Adipocyte (in vitro differentiated cells): Measurements from ENCODE around the gene DARS1.

Experiments used
- DNase-seq: peaks from one replicate; pipeline ENCODE4 v3.0.0-alpha.2; 2015; ENCODE audit warnings: low read depth
- H3K27me3 ChIP-seq: replicated peaks from 2 replicates; pipeline ENCODE4 v1.7.0; 2013; ENCODE audit warnings: mild to moderate bottlenecking, low read length, moderate library complexity; ENCODE audit not compliant: control insufficient read depth, insufficient read depth
- H3K36me3 ChIP-seq: 2 replicates; pipeline ENCODE4 v1.7.0; 2013; ENCODE audit warnings: low read length, mild to moderate bottlenecking, moderate library complexity; ENCODE audit not compliant: control insufficient read depth, insufficient read depth, severe bottlenecking
- H3K4me1 ChIP-seq: 2 replicates; pipeline ENCODE4 v1.7.0; 2013; ENCODE audit warnings: mild to moderate bottlenecking, low read length, moderate library complexity; ENCODE audit not compliant: control insufficient read depth, insufficient read depth
- H3K4me3 ChIP-seq: 2 replicates; pipeline ENCODE4 v1.7.0; 2013; ENCODE audit warnings: mild to moderate bottlenecking, low read length, moderate library complexity
- H3K9ac ChIP-seq: 2 replicates; pipeline ENCODE4 v1.7.0; 2013; ENCODE audit warnings: mild to moderate bottlenecking, low read length, moderate library complexity
- H3K9me3 ChIP-seq: 2 replicates; pipeline ENCODE4 v1.7.0; 2013; ENCODE audit warnings: mild to moderate bottlenecking, low read length, moderate library complexity; ENCODE audit not compliant: control insufficient read depth

The DARS1 gene

DNA sequence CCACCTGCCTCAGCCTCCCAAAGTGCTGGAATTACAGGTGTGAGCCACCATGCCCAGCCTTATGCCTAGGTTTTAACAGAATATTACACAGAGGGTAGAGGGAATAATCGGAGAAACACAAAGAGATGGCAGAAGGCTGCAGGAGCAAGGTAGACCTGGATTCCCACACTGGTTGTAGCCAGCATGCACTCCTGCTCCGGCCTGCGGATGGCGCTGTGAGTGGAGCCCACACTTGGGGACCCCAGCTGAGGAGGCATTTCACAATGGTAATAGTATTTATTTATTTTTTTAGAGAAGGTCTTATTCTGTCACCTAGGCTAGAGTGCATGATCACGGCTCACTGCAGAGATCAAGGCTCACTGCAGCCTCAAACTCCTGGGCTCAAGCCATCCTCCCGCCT is 38.8 kb upstream of the DARS1 start:
- Histone ChIP-seq H3K4me1 (peaks cover 3% of the 10 kb centered on the region), H3K27me3 (peaks cover 3% of the 10 kb centered on the region), H3K36me3 (no peaks in the 10 kb centered on the region), H3K9me3 (no peaks in the 10 kb centered on the region), H3K9ac (no peak overlapping the region), H3K4me3 (no peak overlapping the region)
- no peak for DNase-seq

GRCh38 chr2:136023416-136023815 is 38.0 kb upstream of the DARS1 start:
- Histone ChIP-seq H3K9ac (no peak overlapping the region), H3K4me3 (no peak overlapping the region), H3K27me3 (peaks cover 3% of the 10 kb centered on the region), H3K4me1 (peaks cover 3% of the 10 kb centered on the region), H3K36me3 (no peaks in the 10 kb centered on the region), H3K9me3 (no peaks in the 10 kb centered on the region)
- DNase-seq = no peak

- no peaks in the 10 kb centered on the region for H3K9me3 ChIP-seq
- no peak overlapping the region for H3K4me3 ChIP-seq
- peaks cover 3% of the 10 kb centered on the region for H3K27me3 ChIP-seq
- peaks cover 3% of the 10 kb centered on the region for H3K4me1 ChIP-seq
- no peak for DNase-seq
- no peak overlapping the region for H3K9ac ChIP-seq
- H3K36me3 ChIP-seq = no peaks in the 10 kb centered on the region
Observed at GRCh38 chr2:136022396-136023146, 37.1 kb upstream of the DARS1 start.

- Histone ChIP-seq H3K4me3 (no peak overlapping the region), H3K27me3 (peaks cover 3% of the 10 kb centered on the region), H3K9ac (no peak overlapping the region), H3K4me1 (peaks cover 3% of the 10 kb centered on the region), H3K36me3 (no peaks in the 10 kb centered on the region), H3K9me3 (no peaks in the 10 kb centered on the region)
- no peak for DNase-seq
Observed at GRCh38 chr2:136021976-136022375, 36.5 kb upstream of the DARS1 start.

GRCh38 chr2:136021406-136021805 is 36.0 kb upstream of the DARS1 start:
- H3K27me3 ChIP-seq = peaks cover 3% of the 10 kb centered on the region
- H3K4me3 ChIP-seq = no peak overlapping the region
- H3K9ac ChIP-seq = no peak overlapping the region
- no peaks in the 10 kb centered on the region for H3K9me3 ChIP-seq
- H3K4me1 ChIP-seq = peaks cover 3% of the 10 kb centered on the region
- no peaks in the 10 kb centered on the region for H3K36me3 ChIP-seq
- DNase-seq = no peak

- Histone ChIP-seq H3K9me3 (peaks cover 3% of the 10 kb centered on the region), H3K9ac (no peak overlapping the region), H3K4me3 (no peak overlapping the region), H3K4me1 (peaks cover 3% of the 10 kb centered on the region), H3K36me3 (no peaks in the 10 kb centered on the region), H3K27me3 (peaks cover 3% of the 10 kb centered on the region)
- no peak for DNase-seq
Observed at GRCh38 chr2:136020831-136021230, 35.4 kb upstream of the DARS1 start.

- Histone ChIP-seq H3K36me3 (no peaks in the 10 kb centered on the region), H3K4me1 (peaks cover 3% of the 10 kb centered on the region), H3K27me3 (peaks cover 3% of the 10 kb centered on the region), H3K9ac (no peak overlapping the region), H3K9me3 (peaks cover 9% of the 10 kb centered on the region), H3K4me3 (no peak overlapping the region)
- no peak for DNase-seq
Observed at GRCh38 chr2:136019825-136020224, 34.4 kb upstream of the DARS1 start.

DNA sequence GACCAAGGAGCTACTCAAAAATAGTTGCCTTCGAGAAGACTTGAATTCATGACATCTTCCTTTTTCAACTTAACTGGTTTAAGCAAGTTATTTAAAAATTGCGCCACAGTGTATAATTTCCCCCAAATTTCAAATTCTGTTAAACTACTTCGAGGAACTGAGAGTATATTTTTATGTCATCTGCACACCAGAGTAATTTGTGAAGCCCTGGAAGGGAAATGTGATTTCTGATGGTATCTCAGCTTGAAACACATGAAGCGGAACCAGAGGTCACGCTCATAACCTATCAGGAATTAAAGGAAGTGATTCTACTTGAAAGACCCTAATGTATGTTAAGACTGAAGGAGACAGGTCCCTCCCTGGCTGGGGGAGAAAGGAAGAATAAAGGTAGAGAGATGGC is 33.9 kb upstream of the DARS1 start:
- DNase-seq = no peak
- H3K9me3 ChIP-seq = peaks cover 9% of the 10 kb centered on the region
- no peaks in the 10 kb centered on the region for H3K36me3 ChIP-seq
- H3K27me3 ChIP-seq = peaks cover 3% of the 10 kb centered on the region
- peaks cover 3% of the 10 kb centered on the region for H3K4me1 ChIP-seq
- H3K9ac ChIP-seq = no peak overlapping the region
- no peak overlapping the region for H3K4me3 ChIP-seq

DNA sequence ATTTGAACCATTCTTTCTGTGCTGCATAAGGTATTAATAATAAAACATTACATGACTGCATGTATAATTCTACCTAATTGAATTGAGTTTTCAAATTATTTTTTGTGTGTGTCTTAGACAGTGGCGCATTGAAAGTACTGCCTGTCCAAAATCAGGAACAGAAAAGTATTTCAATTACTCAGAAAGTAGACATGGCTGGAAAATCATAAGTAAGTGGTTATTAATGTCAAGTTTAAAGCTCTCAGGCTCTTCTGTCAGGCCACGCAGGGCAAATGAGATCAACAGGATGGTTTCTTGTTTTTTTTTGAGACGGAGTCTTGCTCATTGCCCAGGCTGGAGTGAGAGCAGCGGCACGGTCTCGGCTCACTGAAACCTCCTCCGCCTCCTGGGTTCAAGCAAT is 32.4 kb upstream of the DARS1 start:
- Histone ChIP-seq H3K27me3 (peaks cover 8% of the 10 kb centered on the region), H3K9me3 (peaks cover 9% of the 10 kb centered on the region), H3K9ac (no peak overlapping the region), H3K4me3 (no peak overlapping the region), H3K4me1 (peaks cover 3% of the 10 kb centered on the region), H3K36me3 (no peaks in the 10 kb centered on the region)
- DNase-seq = no peak

GRCh38 chr2:136016836-136017235 is 31.4 kb upstream of the DARS1 start:
- Histone ChIP-seq H3K36me3 (no peaks in the 10 kb centered on the region), H3K27me3 (peaks cover 8% of the 10 kb centered on the region), H3K4me3 (no peak overlapping the region), H3K9ac (no peak overlapping the region), H3K4me1 (no peaks in the 10 kb centered on the region), H3K9me3 (peaks cover 9% of the 10 kb centered on the region)
- DNase-seq = no peak

DNA sequence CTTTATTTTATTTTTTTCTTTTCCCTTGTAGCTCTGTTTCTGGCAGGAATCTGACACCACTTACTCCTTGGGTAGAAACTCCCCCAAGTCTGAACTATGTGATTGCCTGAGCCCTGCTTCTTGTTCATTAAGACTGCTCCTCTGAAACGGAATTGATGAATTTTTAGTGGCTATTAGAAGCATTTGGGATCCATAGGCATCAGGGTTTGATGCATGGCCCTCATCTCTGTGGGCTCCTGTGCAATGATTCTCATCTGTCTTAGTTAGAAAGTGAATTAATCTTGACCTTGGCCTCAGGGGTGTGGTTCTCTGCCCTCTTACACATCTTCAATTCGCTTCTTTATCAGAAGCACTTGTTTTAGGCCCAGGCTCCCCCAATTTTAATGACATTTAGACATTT is 31.0 kb upstream of the DARS1 start:
- Histone ChIP-seq H3K36me3 (no peaks in the 10 kb centered on the region), H3K27me3 (peaks cover 8% of the 10 kb centered on the region), H3K4me1 (no peaks in the 10 kb centered on the region), H3K9ac (no peak overlapping the region), H3K9me3 (peaks cover 9% of the 10 kb centered on the region), H3K4me3 (no peak overlapping the region)
- DNase-seq = no peak

- peaks cover 8% of the 10 kb centered on the region for H3K27me3 ChIP-seq
- peaks cover 9% of the 10 kb centered on the region for H3K9me3 ChIP-seq
- no peak for DNase-seq
Observed at GRCh38 chr2:136015699-136016098, 30.3 kb upstream of the DARS1 start.

More at GRCh38 chr2:136015699-136016098, 30.3 kb upstream of the DARS1 start:
- Histone ChIP-seq H3K4me3 (no peak overlapping the region), H3K4me1 (no peaks in the 10 kb centered on the region), H3K9ac (no peak overlapping the region), H3K36me3 (no peaks in the 10 kb centered on the region)
